ENCODE results near the gene PGM5. TPM values are rescaled to one million over a fixed set of nuclear protein-coding genes. Genes with fewer than 3 reads are reported as not detected.
"Not testable (repeated sequence)": the region's sequence is repeated elsewhere in the genome, so short reads cannot be mapped to it uniquely, and the experiment has no call there.

The PGM5 gene
- total and polyA plus RNA-seq, 2 of the 8 experiments (the other 6 are each of a cell fraction or from before 2014, with no cell fraction given), result not detected

GRCh38 chr9:68404421-68405185 is 48.2 kb downstream of the PGM5 start:
- H4K5ac ChIP-seq (ENCODE audit: insufficient read length, low read depth, low read length); H3K56ac ChIP-seq (replicated peaks; ENCODE audit: insufficient read length, low read depth, low read length); H3K79me1 ChIP-seq (ENCODE audit: low read depth, low read length); CTCF ChIA-PET (ENCODE audit: partially characterized antibody); H3K9me3 ChIP-seq (ENCODE audit: insufficient read depth in 2 of 2, low read depth in 1 of 2, low read length in 1 of 2); H3K23ac ChIP-seq (ENCODE audit: insufficient read length); H3K4me2 ChIP-seq (ENCODE audit: insufficient read depth in 1 of 2, low read depth in 2 of 2, low read length in 2 of 2); H3K36me3 ChIP-seq (ENCODE audit: control insufficient read depth in 2 of 4, insufficient read depth in 4 of 4, low read length in 3 of 4); H3K4ac ChIP-seq (replicated peaks; ENCODE audit: insufficient read length, low read depth, low read length); H4K8ac ChIP-seq (ENCODE audit: extremely low read depth, insufficient read depth, low read length); H2BK5ac ChIP-seq (ENCODE audit: low read depth, low read length); H3K27me3 ChIP-seq (replicated peaks in 1 of 4; ENCODE audit: control insufficient read depth in 3 of 4, extremely low read depth in 1 of 4, insufficient read depth in 3 of 4, low read length in 3 of 4); H2BK15ac ChIP-seq (ENCODE audit: low read length); H3K9ac ChIP-seq (replicated peaks in 1 of 4; ENCODE audit: extremely low read depth in 1 of 4, low read depth in 3 of 4, low read length in 3 of 4); H2AFZ ChIP-seq (ENCODE audit: low read length); H3K4me1 ChIP-seq (replicated peaks in 1 of 4; ENCODE audit: control insufficient read depth in 3 of 4, insufficient read depth in 4 of 4, low read length in 3 of 4); H3K4me3 ChIP-seq (ENCODE audit: extremely low read depth in 1 of 4, insufficient read depth in 2 of 4, low read depth in 3 of 4, low read length in 4 of 4); H4K91ac ChIP-seq (replicated peaks; ENCODE audit: insufficient read length, low read length); H2BK20ac ChIP-seq (ENCODE audit: low read length); FAIRE-seq; H2AK5ac ChIP-seq (ENCODE audit: low read depth, low read length); H4K20me1 ChIP-seq (replicated peaks in 1 of 2; ENCODE audit: control insufficient read depth in 1 of 2, insufficient read depth in 2 of 2, low read length in 2 of 2); H3K79me2 ChIP-seq (ENCODE audit: control insufficient read depth in 1 of 2, insufficient read depth in 2 of 2, low read length in 2 of 2); H3K14ac ChIP-seq (ENCODE audit: insufficient read length); DNase-seq (ENCODE audit: low read depth in 1 of 2, low spot score in 2 of 2); POLR2A ChIA-PET (ENCODE audit: partially characterized antibody); H2BK12ac ChIP-seq (ENCODE audit: low read depth, low read length); H3K27ac ChIP-seq (ENCODE audit: low read depth, low read length); H3K18ac ChIP-seq (ENCODE audit: extremely low read depth, low read length); H2BK120ac ChIP-seq (replicated peaks; ENCODE audit: low read depth, low read length); H3K23me2 ChIP-seq (ENCODE audit: low read depth, low read length): not testable (repeated sequence)
- WGBS, 2 experiments (ENCODE audit: extremely low coverage in 1 of 2, insufficient coverage in 1 of 2, insufficient read length in 1 of 2, insufficient replicate concordance in 2 of 2, low coverage in 1 of 2, low lambda C conversion rate in 2 of 2, missing lambda C conversion rate in 1 of 2), result 84% methylated on average over 3 of the region's 3 CpGs; no CpG with 5 or more reads in 1 of the 2 experiments

- H2BK20ac ChIP-seq (ENCODE audit: low read length); H3K4me1 ChIP-seq (replicated peaks in 1 of 4; ENCODE audit: control insufficient read depth in 3 of 4, insufficient read depth in 4 of 4, low read length in 3 of 4); H2AFZ ChIP-seq (ENCODE audit: low read length); H3K23ac ChIP-seq (ENCODE audit: insufficient read length); H4K20me1 ChIP-seq (replicated peaks in 1 of 2; ENCODE audit: control insufficient read depth in 1 of 2, insufficient read depth in 2 of 2, low read length in 2 of 2); CTCF ChIA-PET (ENCODE audit: partially characterized antibody); H3K79me2 ChIP-seq (ENCODE audit: control insufficient read depth in 1 of 2, insufficient read depth in 2 of 2, low read length in 2 of 2); H4K91ac ChIP-seq (replicated peaks; ENCODE audit: insufficient read length, low read length); H3K56ac ChIP-seq (replicated peaks; ENCODE audit: insufficient read length, low read depth, low read length); H3K4ac ChIP-seq (replicated peaks; ENCODE audit: insufficient read length, low read depth, low read length); H4K8ac ChIP-seq (ENCODE audit: extremely low read depth, insufficient read depth, low read length); H3K4me3 ChIP-seq (ENCODE audit: extremely low read depth in 1 of 4, insufficient read depth in 2 of 4, low read depth in 3 of 4, low read length in 4 of 4); H3K18ac ChIP-seq (ENCODE audit: extremely low read depth, low read length); H2BK12ac ChIP-seq (ENCODE audit: low read depth, low read length); POLR2A ChIA-PET (ENCODE audit: partially characterized antibody); H3K36me3 ChIP-seq (ENCODE audit: control insufficient read depth in 2 of 4, insufficient read depth in 4 of 4, low read length in 3 of 4); H3K79me1 ChIP-seq (ENCODE audit: low read depth, low read length); H2BK5ac ChIP-seq (ENCODE audit: low read depth, low read length); H4K5ac ChIP-seq (ENCODE audit: insufficient read length, low read depth, low read length); DNase-seq (ENCODE audit: low read depth in 1 of 2, low spot score in 2 of 2); H2BK120ac ChIP-seq (replicated peaks; ENCODE audit: low read depth, low read length); FAIRE-seq; H3K23me2 ChIP-seq (ENCODE audit: low read depth, low read length); H2AK5ac ChIP-seq (ENCODE audit: low read depth, low read length); H3K27ac ChIP-seq (ENCODE audit: low read depth, low read length); H3K14ac ChIP-seq (ENCODE audit: insufficient read length); H3K27me3 ChIP-seq (replicated peaks in 1 of 4; ENCODE audit: control insufficient read depth in 3 of 4, extremely low read depth in 1 of 4, insufficient read depth in 3 of 4, low read length in 3 of 4); H3K9ac ChIP-seq (replicated peaks in 1 of 4; ENCODE audit: extremely low read depth in 1 of 4, low read depth in 3 of 4, low read length in 3 of 4); H2BK15ac ChIP-seq (ENCODE audit: low read length); H3K9me3 ChIP-seq (ENCODE audit: insufficient read depth in 2 of 2, low read depth in 1 of 2, low read length in 1 of 2); H3K4me2 ChIP-seq (ENCODE audit: insufficient read depth in 1 of 2, low read depth in 2 of 2, low read length in 2 of 2): not testable (repeated sequence)
Measured at GRCh38 chr9:68411865-68412264, 55.5 kb downstream of the PGM5 start.
